ENCODE measurements around the gene GAPDH.

GAPDH gene

DNA sequence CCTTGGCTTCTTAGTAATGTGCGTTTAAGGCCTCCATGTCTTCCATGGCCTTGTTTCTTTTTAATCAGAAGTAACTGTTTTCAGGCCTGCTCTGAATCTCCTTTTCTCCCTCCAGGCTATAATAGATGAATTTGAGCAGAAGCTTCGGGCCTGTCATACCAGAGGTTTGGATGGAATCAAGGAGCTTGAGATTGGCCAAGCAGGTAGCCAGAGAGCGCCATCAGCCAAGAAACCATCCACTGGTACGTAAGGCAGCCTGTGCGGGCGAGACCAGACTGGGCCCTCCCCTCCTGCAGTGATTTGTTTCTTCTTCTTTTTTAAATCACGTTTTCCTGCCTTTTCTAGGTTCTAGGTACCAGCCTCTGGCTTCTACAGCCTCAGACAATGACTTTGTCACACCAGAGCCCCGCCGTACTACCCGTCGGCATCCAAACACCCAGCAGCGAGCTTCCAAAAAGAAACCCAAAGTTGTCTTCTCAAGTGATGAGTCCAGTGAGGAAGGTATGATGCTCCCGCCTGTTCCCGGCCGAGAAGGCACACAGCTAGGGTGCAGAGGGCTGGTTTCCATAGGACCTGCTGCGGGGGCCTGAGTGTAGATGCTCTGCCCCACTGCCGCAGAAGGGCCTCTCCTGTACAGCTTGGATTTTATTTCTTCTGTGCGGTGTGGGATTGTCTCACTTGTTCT is 3.6 kb upstream of the GAPDH start:
- no peak for DNase-seq

DNA sequence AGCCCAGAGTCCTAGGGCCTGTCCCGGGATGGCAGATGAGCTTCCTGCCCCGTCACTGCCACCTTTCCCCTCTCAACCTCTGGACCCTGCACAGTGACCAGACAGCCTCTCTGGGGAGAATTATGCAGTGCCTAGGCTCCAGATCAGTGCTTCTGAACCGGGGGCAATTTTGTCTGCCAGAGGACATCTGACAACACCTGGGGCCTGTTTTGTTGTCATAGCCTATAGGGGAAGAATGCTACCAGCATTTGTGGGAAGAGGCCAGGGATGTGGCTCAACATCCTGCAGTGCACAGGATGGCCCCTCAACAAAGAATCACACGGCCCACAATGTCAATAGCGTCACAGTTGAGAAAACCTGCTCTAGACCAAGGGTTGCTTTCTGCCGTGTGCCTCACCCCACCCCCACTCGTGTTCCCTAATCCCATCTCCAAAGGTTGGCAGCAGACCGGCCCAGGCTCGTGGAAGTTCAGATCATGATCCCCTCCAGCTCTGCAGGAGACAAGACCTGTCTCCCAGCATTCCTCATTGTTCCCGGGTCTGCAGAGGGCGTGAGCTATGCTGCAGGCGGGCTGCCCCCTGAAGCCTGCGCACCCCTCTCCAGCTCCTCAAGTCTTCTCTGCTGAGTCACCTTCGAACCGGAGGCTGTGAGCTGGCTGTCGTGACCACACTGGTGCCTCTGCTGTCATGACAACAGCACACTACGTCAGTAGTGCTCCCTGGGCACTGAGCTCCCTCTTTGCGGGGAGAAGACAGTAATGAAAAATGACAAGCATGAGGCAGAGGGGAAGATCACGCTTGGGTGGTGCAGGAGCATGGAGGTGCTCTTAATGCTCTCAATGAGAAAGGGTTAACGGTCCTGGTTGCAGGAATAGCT is 2.0 kb upstream of the GAPDH start:
- peak; percentile 29 for DNase-seq

DNA sequence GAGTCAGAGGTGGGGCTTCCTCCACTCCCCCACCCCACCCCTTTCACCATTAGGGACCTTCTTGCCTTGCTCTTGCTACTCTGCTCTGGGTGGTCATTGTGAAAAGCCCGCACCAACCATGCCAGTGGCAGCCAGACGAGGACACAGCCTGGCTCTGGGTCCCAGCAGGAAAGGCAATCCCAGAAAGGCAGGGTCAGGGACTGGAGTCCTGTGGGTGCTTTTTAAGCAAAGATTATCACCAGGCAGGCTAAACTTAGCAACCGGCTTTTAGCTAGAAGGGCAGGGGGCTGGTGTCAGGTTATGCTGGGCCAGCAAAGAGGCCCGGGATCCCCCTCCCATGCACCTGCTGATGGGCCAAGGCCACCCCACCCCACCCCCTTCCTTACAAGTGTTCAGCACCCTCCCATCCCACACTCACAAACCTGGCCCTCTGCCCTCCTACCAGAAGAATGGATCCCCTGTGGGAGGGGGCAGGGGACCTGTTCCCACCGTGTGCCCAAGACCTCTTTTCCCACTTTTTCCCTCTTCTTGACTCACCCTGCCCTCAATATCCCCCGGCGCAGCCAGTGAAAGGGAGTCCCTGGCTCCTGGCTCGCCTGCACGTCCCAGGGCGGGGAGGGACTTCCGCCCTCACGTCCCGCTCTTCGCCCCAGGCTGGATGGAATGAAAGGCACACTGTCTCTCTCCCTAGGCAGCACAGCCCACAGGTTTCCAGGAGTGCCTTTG is 1.2 kb upstream of the GAPDH start:
- DNase-seq: peak; percentile 80

DNA sequence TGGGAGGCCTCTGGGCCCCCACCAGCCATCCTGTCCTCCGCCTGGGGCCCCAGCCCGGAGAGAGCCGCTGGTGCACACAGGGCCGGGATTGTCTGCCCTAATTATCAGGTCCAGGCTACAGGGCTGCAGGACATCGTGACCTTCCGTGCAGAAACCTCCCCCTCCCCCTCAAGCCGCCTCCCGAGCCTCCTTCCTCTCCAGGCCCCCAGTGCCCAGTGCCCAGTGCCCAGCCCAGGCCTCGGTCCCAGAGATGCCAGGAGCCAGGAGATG is 729 bp upstream of the GAPDH start:
- no peak for DNase-seq

- DNase-seq: no peak
Observed at GRCh38 chr12:6534695-6534944, 303 bp downstream of the GAPDH start.

DNA sequence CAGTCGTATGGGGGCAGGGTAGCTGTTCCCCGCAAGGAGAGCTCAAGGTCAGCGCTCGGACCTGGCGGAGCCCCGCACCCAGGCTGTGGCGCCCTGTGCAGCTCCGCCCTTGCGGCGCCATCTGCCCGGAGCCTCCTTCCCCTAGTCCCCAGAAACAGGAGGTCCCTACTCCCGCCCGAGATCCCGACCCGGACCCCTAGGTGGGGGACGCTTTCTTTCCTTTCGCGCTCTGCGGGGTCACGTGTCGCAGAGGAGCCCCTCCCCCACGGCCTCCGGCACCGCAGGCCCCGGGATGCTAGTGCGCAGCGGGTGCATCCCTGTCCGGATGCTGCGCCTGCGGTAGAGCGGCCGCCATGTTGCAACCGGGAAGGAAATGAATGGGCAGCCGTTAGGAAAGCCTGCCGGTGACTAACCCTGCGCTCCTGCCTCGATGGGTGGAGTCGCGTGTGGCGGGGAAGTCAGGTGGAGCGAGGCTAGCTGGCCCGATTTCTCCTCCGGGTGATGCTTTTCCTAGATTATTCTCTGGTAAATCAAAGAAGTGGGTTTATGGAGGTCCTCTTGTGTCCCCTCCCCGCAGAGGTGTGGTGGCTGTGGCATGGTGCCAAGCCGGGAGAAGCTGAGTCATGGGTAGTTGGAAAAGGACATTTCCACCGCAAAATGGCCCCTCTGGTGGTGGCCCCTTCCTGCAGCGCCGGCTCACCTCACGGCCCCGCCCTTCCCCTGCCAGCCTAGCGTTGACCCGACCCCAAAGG is 804 bp downstream of the GAPDH start:
- peak; percentile 56 for DNase-seq

DNA sequence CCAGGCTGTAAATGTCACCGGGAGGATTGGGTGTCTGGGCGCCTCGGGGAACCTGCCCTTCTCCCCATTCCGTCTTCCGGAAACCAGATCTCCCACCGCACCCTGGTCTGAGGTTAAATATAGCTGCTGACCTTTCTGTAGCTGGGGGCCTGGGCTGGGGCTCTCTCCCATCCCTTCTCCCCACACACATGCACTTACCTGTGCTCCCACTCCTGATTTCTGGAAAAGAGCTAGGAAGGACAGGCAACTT is 1.3 kb downstream of the GAPDH start:
- DNase-seq: no peak

GRCh38 chr12:6535960-6536847 is 1.9 kb downstream of the GAPDH start:
- no peak for DNase-seq

DNA sequence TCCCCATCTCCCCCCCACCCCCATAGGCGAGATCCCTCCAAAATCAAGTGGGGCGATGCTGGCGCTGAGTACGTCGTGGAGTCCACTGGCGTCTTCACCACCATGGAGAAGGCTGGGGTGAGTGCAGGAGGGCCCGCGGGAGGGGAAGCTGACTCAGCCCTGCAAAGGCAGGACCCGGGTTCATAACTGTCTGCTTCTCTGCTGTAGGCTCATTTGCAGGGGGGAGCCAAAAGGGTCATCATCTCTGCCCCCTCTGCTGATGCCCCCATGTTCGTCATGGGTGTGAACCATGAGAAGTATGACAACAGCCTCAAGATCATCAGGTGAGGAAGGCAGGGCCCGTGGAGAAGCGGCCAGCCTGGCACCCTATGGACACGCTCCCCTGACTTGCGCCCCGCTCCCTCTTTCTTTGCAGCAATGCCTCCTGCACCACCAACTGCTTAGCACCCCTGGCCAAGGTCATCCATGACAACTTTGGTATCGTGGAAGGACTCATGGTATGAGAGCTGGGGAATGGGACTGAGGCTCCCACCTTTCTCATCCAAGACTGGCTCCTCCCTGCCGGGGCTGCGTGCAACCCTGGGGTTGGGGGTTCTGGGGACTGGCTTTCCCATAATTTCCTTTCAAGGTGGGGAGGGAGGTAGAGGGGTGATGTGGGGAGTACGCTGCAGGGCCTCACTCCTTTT is 2.7 kb downstream of the GAPDH start:
- DNase-seq: no peak

GRCh38 chr12:6537580-6538419 is 3.5 kb downstream of the GAPDH start:
- DNase-seq: peak; percentile 71

DNA sequence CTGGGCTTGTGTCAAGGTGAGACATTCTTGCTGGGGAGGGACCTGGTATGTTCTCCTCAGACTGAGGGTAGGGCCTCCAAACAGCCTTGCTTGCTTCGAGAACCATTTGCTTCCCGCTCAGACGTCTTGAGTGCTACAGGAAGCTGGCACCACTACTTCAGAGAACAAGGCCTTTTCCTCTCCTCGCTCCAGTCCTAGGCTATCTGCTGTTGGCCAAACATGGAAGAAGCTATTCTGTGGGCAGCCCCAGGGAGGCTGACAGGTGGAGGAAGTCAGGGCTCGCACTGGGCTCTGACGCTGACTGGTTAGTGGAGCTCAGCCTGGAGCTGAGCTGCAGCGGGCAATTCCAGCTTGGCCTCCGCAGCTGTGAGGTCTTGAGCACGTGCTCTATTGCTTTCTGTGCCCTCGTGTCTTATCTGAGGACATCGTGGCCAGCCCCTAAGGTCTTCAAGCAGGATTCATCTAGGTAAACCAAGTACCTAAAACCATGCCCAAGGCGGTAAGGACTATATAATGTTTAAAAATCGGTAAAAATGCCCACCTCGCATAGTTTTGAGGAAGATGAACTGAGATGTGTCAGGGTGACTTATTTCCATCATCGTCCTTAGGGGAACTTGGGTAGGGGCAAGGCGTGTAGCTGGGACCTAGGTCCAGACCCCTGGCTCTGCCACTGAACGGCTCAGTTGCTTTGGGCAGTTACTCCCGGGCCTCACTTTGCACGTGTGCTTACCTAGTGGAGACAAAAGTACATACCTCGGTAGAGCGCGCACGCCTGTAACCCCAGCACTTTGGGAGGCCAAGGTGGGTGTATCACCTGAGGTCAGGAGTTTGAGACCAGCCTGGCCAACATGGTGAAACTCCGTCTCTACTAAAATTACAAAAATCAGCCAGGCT is 4.3 kb downstream of the GAPDH start:
- DNase-seq: no peak

GRCh38 chr12:6539314-6539682 is 5.0 kb downstream of the GAPDH start:
- no peak for DNase-seq

DNA sequence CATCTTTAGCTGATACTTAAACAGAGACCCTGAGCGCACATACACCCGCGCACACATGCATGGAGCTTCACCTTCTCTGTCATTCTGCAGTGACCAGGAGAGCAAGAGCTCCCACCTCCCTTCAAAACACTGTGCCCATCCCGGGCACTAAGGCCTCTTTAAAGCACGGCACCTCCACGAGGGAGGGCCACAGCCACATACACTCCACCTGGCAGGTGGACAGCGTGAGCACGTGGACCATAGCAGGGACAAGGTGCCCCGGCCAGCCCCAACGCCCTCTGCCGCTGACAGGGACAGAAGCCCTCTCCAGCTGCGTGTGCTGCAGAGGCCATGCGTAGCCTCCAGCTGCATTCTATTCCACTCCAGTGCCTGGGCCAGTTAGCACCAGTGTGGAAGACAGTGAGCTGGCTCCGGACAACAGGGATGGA is 5.4 kb downstream of the GAPDH start:
- DNase-seq: no peak

DNA sequence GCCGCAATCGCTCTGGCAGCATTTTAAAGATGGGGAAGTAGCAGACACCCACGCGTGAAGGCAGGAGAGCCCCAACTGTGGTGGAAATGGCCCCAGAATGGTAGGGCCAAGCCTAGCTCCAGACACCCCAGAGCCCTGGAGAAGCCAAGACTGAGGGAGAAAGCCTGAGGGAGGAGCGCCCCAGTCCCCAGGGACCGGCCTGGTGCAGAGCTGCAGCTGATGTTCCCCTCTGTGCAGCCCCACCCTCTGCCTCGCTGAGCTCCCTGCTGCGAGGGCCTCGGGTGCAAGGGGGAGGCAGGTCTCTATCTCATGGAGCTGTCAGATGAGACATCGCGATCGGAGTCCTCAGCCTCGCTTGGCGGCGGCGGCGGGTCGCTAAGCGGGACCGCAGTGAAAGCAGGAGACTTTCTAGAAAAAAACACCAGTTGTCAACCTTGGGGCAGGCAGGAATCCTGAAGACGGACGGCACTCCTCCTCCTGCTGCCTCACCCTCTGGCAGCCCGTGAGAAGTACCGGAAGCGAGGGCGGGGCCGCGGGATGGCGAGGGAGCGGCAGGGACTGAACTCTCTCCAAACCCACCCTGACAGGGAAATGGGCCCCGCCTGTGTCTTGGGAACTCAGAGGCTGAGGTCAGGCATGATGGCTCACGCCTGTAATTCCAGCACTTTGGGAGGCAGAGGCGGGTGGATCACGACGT is 6.0 kb downstream of the GAPDH start:
- DNase-seq: peak; percentile 75

DNA sequence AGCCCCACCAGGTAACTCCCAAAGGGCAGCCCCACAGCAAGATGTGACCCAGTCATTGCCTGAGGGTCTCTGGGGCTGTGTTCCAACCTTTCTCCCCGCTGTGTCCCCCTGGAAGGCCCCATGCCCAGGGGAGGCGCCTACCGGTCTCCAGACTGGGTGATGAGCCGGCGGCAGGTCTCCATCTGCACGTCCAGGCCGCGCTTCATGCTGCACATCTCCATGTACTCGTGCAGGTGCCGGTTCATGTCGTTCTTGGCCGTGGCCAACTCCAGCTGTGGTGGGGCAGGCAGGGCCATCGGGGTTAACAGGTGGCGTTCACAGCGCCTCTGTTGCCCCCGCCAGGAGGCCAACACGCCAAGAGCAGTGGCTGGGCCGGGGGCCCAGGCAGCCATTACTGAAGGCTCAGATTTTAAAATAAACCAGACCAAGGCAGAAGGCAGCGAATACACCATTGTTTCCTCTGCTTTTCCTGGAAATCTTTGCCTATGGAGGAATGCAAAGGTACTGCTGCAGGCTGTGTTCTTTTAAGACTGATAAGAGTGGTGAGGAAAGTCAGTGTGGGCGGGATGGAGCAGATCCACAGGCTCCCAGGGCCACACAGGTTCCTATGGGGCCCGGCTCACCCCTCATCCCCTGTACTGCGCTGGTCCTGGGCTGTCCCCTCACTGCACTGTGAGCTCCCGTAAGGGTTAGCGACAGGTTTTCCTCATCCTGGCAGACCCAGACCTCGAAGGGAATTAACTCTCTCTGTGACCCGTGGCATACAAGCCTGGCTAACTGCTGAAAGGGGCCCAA is 7.3 kb downstream of the GAPDH start:
- no peak for DNase-seq

DNA sequence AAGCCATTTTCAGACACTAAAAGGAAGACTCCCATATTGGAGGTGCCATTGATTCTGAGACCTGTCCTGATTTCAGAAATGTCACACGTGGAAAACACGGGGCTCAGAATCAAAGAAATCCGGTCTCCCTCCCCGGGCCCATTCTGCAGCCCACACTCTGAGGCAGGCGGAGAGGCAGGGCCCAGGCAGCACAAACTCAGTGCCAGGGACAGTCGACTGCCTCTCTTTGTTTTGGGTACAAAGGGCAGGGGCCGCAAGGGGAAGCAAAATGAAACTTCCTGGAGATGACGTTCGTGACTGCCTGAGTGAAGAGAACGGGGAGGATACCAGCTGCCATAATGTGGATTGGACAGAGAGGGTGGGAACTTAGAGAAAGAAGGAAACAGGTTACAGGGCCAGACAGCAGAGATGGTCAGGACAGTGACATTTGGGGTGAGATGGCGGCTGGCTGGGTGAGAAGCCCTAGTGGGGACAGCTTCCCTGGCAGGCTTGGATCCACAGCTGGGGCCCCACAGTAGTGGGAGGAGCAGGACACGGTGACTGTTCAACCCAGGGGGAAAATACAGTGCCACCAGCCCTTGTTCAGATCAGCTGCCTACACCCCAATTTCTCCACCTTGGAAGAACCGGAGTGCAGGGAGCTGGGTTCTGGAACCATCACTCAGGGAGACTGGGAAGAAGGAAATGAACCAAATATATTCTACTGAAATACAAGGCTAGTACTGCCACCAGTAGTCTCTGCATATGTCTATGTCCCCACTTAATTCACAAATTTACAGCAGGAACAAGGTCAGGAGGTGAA is 8.1 kb downstream of the GAPDH start:
- DNase-seq: no peak

- no peak for DNase-seq
Observed at GRCh38 chr12:6546016-6546415, 11.7 kb downstream of the GAPDH start.

GRCh38 chr12:6547566-6547965 is 13.2 kb downstream of the GAPDH start:
- no peak for DNase-seq

Measured in NCI-H2107 (cell line).